Panc1 (cell line): Measurements from ENCODE around the gene IQCH.
A peak's percentile ranks its signal among the peaks of the same experiment; 100 is the strongest.

Experiments
- CTCF ChIP-seq: fragments of 450-650 bp; IDR thresholded peaks from 2 replicates; pipeline ENCODE4 v1.5.1; 2017; ENCODE audit warnings: mild to moderate bottlenecking
- POLR2AphosphoS5 ChIP-seq: IDR thresholded peaks from 2 replicates; pipeline ENCODE4 v1.6.1; 2012; ENCODE audit warnings: mild to moderate bottlenecking, low read depth, low read length, moderate library complexity
- REST ChIP-seq, 2 experiments: IDR thresholded peaks; 2 replicates each; pipeline ENCODE4 v1.6.1; 2011 to 2012; ENCODE audit warnings: low read depth in 2 of 2, control low read depth in 1 of 2, low read length in 1 of 2, mild to moderate bottlenecking in 1 of 2, moderate library complexity in 1 of 2; ENCODE audit not compliant: insufficient read depth in 1 of 2
- TCF7L2 ChIP-seq: IDR thresholded peaks from 2 replicates; pipeline ENCODE4 v1.6.1; 2011; ENCODE audit warnings: mild to moderate bottlenecking, low read depth, low read length, inconsistent platforms

- TF ChIP-seq CTCF (peak; percentile 46), POLR2AphosphoS5 (no peak), TCF7L2 (no peak), REST (IDR thresholded peaks at IDR 0.05; ENCODE audit: insufficient read depth in 1 of 2, low read depth in 2 of 2, low read length in 1 of 2) (no peak)
Measured at GRCh38 chr15:67422296-67422695, 167.7 kb downstream of the IQCH start.
